HG03575 (cell line): ENCODE data around the gene ZFP36L2.

Source experiments
- ATAC-seq: cut with Tn5 transposase; IDR thresholded peaks from one replicate; pipeline ENCODE4 v1.9.1; 2021; ENCODE audit not compliant: unreplicated experiment, insufficient number of reproducible peaks, low FRiP score; ENCODE audit errors: extremely low read depth

ZFP36L2 gene

DNA sequence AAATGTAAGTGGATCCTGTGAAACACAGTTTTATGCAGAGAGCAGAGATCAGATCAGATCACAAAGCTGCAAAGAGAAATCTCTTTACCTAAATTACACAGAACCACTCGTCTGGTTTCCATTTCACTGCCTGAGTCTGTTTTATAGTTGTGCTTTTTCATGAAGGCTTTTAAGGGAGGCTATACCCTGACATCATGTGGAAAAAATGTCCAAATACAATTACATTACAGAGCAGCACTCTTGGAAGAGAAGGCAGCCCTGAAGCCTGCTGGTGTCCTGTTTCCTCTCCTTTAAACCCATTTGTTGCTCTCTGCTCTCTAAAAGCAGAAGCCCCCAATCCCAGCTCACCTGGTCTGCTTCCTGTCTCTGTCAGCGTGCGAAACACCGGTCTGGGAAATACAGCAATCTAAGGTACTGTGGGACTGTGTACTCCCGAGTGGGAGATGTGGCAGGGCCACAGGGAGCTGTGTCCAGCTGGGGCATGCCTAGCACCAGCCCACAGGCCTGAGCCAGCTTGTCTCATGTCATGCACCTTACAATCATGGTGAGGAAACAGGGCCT is 24.8 kb upstream of the ZFP36L2 start:
- ATAC-seq, result no peak

DNA sequence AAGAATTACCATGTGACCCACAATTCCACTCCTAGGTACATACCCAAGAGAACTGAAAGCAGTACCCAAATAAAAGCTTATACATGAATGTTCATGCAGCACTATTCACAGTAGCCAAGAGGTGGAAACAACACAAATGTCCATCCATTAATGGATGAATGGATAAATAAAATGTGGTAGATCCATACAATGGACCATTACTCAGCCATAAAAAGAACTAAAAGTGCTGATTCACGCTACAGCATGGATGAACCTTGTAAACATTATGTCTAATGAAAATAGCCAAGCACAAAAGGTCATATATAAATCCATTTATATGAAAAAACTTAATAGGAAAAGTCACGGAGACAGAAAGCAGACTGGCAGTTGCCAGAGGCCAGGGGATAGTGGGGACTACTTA is 23.6 kb upstream of the ZFP36L2 start:
- ATAC-seq, result no peak

DNA sequence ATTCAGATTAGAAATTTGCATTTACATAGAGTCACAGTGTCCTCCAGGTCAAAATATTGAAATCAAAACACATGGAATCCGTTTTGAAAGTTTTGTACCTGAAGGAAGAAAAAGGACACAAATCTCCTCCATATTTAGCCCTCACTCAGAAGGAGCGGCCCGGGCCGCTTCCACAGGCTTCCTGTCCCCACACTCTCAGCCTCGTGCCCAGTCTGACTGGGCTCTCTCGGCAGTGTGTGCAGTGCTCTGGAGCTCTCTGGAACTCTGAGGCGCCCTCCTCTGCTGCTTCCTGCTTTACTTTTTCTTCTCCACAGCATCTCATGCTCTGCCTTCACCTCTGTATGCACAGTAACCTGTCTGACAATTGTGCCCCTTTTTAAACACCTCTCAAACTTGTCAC is 22.2 kb upstream of the ZFP36L2 start:
- ATAC-seq, result no peak

DNA sequence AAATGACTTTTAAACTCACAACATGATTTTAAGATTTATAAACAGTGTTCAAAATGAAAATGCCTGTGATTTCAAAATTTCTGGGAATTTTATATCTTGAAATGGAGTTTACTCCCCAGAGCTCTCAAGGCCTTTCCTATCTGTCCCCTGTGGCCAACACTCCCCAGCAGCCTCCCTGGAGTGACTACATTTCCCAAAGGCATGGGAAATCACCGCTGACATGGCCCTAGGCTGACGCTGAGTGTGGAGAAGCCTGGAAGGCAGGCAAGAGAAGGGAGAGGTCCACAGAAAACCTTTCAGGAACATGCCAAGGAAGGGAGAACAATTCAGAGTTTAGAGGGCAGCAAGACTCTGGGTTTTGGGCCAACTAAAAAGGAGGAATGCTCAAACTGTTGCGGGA is 20.2 kb upstream of the ZFP36L2 start:
- ATAC-seq, result no peak

DNA sequence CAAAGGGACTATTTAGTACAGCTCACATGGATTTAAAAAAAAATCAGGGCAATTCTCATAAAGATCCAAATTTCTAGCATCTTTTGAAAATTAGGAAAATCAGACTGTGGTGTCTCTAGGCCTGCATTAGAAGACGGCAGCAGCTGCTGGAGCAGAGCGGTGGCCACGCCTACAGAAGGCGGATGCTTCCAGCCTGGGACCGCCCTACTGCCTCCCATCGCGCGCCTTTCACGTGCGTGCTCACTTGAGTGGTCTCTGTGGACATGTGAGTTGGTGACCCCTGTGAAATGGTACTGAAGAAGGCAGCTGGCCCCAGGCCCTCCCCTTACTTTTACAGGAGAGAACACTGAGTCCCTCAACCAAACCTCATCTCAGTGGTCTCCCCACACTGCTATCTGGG is 15.2 kb upstream of the ZFP36L2 start:
- ATAC-seq, result no peak

DNA sequence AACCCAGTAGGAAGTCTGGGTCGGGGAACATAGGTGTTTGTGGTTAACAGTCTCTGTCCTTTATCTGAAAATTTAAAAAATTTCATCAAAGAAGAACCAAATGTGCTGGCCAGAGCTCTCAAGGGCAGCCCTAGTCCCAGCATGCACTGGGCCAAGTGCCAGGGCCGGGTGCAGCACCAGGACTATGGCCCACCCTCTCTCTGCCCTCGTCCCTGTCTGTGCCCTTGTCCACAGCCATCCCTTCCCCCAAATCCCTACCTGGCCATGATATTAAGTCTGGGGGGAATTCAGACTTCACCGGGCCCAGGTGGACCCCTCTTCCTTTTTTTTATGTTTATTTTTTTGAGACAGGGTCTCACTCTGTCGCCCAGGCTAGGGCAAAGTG is 14.4 kb upstream of the ZFP36L2 start:
- no peak for ATAC-seq

DNA sequence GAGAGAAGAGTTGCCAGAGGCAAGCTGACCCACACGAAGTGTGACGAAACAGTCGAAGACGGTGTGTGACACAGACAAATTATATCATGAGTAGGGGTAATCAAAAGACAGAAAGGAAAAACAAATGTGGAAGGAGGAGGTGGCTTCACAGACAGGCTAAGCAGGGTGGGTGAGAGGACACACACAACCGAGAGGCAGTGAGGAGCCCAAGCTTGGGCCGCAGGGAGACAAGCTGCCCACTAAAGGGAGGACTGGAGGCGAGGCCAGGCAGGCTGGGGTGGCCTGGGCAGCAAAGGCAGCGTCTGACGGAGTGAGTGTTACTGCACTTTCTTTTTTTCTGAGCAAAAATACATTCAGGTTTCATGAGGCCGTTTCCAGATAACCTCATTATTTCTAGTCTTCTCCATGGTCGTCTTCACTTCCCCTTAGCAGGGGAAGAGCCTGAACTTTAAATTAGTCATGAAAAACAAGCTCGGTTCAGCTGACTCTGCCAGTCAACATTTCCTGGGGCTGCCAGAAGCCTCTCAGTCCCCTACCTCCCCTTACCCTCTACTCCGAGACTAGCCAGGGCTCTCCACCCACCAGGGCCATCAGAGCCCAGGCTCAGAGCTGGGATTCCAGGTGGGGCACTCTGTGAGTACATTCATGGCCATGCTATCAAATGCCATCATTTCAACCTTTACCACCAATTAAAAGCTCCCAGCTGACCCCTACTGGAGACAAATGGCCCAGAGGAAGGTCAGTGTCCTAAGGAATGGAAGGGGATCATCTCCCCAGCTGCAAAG is 13.8 kb upstream of the ZFP36L2 start:
- ATAC-seq, result no peak

DNA sequence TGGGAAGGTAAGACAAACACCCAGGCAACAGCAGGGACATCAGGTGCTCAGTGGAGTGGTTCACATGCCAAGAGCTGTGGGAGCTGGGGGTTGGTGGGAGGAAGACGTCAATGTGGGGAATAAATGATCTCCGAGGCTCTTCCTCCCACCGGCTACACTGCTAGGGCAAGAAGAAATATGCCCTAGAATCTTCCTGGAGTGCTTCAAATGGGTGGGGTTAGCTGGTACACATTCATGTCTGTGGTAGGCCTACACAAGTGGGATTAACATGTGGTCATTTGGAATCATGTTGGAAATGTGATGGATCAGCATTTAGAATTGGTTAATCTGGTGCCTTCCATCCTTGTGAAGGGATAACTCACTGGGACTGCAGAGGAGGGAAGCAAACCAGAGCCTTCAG is 12.4 kb upstream of the ZFP36L2 start:
- ATAC-seq, result no peak

DNA sequence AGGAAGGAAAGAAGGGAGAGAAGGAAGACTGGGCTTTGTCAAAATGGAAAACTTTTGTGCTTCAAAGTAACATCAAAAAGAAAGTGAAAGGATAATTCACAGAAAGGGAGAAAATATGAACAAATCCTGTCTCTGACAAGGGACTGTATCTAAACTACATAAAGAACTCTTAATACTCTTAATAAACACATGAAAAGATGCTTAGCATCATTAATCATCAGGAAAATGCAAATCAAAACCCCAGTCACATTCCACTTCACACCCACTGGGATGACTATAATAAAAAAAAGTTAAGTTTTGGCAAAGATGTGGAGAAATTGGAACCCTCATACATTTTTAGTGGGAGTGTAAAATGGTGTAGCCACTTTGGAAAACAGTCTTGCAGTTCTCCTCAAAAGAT is 11.8 kb upstream of the ZFP36L2 start:
- no peak for ATAC-seq

DNA sequence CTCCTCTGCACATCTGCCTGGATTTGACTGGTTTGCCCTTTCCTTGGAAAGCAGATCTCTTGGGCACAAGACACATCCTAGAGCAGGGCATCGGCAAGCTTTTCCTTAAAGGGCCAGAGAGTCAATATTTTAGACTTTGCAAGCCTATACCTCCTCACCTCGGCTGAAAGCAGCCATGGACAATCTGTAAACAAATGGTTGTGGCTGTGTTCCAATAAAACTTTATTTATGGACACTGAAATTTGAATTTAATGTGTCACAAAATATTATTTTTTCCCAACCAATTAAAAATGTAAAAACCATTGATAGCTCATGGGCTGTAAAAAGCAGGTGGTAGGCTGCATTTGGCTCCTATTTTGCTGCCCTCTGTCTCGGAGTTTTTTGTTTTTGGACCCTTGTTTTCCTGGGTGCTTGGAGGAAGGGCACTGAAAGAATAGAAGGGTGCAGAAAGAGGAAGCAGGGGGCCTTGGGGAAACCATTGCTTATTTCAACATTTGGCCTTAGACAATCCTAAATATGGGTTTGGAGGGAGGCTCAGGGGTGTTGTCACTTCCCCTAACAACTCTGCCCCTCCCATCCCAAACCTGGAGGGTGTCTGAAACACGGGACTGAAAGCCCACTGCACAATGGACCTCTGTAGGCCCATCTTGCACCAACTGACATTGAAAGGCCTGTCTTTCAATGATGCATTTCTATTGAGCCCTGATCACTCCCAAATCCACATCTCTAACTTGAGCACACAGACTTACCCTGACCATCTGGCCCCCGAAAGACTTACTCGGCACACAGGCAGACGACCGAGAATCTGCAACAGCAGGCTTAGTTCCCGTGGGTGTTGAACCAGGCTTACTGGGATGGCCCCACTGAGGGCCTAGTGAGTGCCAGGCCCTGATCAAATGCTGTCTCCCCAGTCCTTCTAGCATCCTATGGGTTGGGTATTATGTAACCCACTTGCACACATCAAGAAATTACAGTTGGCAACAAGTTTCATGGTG is 7.1 kb upstream of the ZFP36L2 start:
- no peak for ATAC-seq

DNA sequence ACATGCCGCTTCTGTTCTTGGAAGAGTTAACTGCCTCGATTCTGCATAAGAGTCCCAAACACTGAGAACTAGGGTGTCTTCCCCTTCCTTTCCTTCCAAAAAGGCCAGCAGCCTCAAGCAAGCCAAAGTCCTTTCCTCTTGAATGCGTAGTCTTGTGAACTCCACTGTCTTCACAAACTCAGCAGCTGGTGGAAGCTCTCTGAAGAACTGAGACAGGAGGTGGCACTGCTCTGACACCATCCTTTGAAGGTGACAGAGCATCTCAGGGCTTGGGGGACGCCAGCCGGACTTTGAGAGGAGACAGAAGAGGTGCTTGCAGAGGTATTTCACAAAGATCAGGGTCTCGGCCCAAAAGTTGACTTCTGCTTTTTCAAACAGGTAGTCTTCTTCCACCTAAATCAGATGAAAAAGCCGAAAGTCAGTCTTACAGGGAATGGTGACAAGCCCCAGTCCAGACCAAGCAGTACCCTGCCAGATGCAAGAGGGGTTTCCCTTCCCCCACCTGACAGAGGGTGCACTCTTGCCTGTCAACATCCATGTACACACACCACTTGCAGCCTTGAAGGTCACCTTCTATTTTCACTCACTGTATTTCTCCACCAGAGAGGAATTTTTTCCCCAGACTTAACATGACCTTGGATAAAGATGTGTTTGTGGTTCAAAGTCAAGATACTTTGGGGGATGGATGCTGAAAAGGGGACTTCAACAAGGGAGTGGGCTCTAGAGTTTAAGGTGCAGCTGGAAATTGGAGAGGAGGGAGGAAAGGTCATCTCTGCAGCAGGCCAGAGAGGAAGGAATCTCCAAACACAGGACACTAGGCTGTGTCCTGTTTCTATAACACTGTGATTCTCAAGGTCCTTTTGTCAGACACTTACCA is 4.8 kb upstream of the ZFP36L2 start:
- no peak for ATAC-seq

DNA sequence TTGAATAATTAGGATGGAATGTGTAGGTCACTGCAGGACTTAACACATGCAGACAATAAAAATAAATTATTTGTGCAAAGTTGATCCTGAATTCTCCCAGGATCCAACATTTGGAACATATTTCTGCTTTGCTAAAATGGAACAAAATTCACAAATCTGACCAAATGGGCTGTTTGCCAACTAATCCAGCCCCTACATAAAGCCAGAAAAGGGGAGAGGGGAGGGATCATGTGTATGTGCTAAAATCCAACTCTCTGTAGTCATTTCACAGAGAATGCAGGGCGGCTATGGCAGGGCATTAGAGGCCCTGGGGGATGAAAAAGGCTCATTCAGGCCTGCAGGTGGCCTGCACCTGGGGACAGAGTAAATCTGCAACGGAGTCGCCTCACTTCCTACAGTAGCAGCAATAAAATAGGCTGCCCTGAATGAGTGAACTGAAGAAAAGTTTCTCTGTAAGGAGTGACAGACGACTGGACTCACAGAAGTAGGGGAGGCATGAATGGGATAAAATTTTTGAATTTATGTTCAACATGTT is 4.0 kb upstream of the ZFP36L2 start:
- ATAC-seq, result no peak

DNA sequence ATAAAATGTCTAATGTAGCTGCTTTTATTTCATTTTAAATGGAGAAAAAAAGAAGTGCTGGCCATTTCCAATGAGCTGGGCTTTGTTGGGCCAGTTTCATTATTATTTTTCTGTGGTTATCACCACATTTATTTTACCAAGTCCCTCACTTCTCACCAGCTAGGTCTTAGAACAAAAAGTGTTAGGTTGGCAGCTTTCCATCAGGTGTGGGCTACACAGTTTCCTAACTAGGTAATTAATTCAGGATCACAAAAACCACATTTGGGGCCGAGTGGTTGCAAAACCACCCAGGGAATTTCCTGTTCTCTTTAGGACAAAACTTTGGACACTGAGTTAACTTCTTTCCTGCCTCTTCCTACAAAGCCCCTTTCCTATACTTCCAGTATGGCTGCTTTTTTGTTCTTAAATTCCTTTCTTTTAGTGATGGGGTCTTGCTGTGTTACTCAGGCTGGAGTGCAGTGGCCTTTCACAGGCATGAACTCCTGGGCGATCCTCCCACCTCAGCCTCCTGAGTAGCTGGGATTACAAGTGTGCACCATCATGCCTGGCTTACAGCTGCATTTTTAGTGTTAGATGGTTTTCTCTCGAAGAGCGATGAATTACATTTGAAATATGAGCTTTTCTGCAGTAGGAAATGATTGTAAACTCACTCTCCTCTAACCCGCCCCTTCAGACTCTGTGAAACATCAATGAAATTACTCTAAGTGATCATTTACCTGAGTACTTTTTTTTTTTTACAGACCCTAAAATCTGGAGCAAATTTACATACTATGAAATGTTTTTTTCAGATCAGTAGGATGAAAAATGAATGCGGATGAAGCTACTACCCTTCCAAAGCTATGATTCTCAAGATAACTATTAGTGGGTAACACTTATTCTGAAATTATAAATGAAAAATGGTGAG is 2.6 kb upstream of the ZFP36L2 start:
- ATAC-seq, result no peak

DNA sequence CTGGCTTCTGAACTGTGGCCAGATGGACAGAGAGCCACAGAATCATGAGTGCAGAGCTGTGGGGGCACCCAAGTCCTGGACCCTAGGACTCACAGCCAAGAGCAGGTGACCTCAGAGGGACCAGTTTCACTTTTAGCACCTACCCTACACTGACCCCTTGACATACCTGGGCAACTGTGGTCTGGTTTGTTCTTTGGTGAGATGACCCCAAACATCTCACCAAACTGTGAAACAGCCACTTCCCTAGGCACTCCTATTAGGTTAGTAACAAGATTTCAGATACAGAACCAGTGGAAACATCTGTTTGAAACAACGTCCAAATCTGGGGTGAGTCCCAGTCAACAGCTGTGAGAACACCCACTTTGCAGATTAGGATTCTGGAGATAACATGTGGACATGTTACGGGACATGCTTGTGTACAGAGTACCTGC is 1.9 kb upstream of the ZFP36L2 start:
- no peak for ATAC-seq

DNA sequence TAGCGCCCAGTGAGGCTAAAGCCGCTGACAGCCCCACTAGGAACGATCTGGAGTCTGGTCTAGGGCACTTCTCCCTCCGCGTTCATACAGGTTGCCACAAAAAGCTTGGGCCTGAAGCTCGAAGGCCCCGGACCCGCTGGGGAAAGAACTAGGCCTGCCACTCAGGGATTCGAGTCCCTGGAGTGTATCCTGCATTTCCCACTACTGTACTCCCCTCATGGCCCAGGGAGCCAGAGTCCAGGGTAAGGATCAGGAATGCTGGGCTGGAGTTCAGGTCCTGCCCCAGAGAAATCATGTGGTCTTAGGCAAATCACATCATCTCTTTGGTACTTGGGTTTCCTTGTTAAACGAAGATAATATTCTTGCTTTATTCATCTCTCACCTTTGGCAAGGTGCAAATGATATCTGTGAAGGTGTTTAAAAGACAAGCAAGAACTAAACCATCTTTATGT is 1.4 kb upstream of the ZFP36L2 start:
- no peak for ATAC-seq

DNA sequence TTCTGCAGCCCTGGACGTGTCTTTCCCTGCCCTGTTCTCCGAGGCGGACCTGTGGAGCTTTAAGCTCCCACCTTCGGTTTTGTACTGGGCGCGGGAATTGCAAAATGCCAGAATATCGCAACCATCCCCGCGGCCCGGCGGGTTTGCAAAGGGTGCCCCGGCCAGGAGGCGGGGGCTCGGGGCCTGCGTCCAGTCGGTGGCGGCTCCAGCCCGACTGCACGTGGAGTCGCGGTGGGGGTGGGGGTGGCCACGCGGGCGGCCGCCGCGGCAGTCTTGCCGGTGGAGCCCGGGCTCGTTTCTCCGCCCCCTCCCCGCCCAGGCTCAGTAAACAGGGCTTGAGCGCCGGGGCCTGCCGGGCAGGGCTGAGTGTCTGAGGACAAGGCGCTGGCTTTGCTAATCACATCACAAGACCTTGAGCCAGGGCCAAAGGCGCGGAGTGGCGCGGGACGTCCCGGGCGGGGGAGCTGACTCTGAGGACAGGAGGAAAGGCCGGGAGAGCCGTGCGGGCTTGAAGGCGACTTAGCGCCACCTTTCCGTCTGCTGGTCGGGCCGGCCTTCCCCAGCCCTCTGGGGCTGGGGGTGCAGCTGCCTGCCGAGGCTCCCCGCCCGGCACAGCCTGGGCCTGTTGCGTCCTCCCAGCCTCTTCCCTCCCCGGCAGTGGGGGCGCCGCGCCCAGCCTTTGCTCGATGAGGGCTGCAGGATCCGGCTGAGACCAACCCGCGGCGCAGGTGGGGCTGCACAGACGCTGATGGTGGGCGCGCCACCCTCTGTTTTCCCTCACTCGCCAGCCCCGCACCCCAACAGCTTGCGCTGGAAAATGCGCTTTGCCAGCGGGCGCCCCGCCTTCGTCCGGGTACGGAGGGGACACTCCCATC is 786 bp upstream of the ZFP36L2 start:
- no peak for ATAC-seq
